ENCODE results near the gene GRK5. TPM values are rescaled to one million over a fixed set of nuclear protein-coding genes. Genes with fewer than 3 reads are reported as not detected.
A peak's percentile ranks its signal among the peaks of the same experiment; 100 is the strongest.

Gene GRK5
- total RNA-seq, 1 experiment from 2014 or later, result 29.0 TPM

- no peak for TF ChIP-seq TCF7L2 (IDR thresholded peaks at IDR 0.05; ENCODE audit: low read depth, low read length)
- TF ChIP-seq REST (IDR thresholded peaks at IDR 0.05; ENCODE audit: insufficient read depth in 1 of 2, low read depth in 2 of 2, low read length in 1 of 2), result no peak
- no peak for TF ChIP-seq CTCF (IDR thresholded peaks at IDR 0.05)
- no peak for TF ChIP-seq SIN3A (IDR thresholded peaks at IDR 0.05; ENCODE audit: borderline replicate concordance, insufficient read depth, low read depth, low read length)
- Histone ChIP-seq H3K36me3 (ENCODE audit: control insufficient read depth, insufficient read depth, low read length) (no peaks in the 10 kb centered on the region), H3K27me3 (ENCODE audit: control insufficient read depth, insufficient read depth, low read length) (no peaks in the 10 kb centered on the region), H3K4me1 (ENCODE audit: control insufficient read depth, insufficient read depth, low read length) (peaks cover 68% of the 10 kb centered on the region), H3K4me3 (ENCODE audit: low read depth in 2 of 2, low read length in 2 of 2) (no peak overlapping the region), H3K9me3 (ENCODE audit: control insufficient read depth, insufficient read depth, low read depth, low read length) (no peaks in the 10 kb centered on the region), H3K27ac (ENCODE audit: low read length) (peak overlapping the region; percentile 87)
- in situ Hi-C loops (cut with HindIII; ENCODE audit: low pct_unique_long_range_greater_than_20kb, low sequenced_read_pairs), result no loop called here
- DNase-seq (ENCODE audit: low read depth, low spot score), result no peak
- intact Hi-C loops (cut with micrococcal nuclease; ENCODE audit: unreplicated experiment), result no loop called here
- CTCF ChIA-PET, result no interaction called here
- no TSS peak for BruUV-seq (replicated peaks)
- POLR2A ChIA-PET, result interaction anchor here (0.6 kb wide), 1 partner anchor 477 kb away, joined by 3 read pairs; the partner anchor contains the start of gene INPP5F
- ATAC-seq, result no peak
Measured at GRCh38 chr10:119248681-119249080, 41.3 kb downstream of the GRK5 start.

GRCh38 chr10:119250641-119251314 is 43.4 kb downstream of the GRK5 start:
- intact Hi-C loops (cut with micrococcal nuclease; ENCODE audit: unreplicated experiment), result loop anchor here (5.0 kb wide), 1 partner anchor 43 kb away; the partner anchor contains the start of gene GRK5
- CTCF ChIA-PET, result interaction anchor here (0.6 to 1.8 kb wide), 3 partner anchors 14 to 41 kb away, joined by 3 to 8 read pairs (median 3); no protein-coding TSS in a partner anchor

GRCh38 chr10:119251315-119251708 is 43.9 kb downstream of the GRK5 start:
- in situ Hi-C loops (cut with HindIII; ENCODE audit: low pct_unique_long_range_greater_than_20kb, low sequenced_read_pairs) (no loop called here), intact Hi-C loops (cut with micrococcal nuclease; ENCODE audit: unreplicated experiment) (loop anchor here (5.0 kb wide), 1 partner anchor 44 kb away; the partner anchor contains the start of gene GRK5)
- no peaks in the 10 kb centered on the region for H3K9me3 ChIP-seq (ENCODE audit: control insufficient read depth, insufficient read depth, low read depth, low read length)
- no peaks in the 10 kb centered on the region for H3K36me3 ChIP-seq (ENCODE audit: control insufficient read depth, insufficient read depth, low read length)
- peak overlapping the region; percentile 93 for H3K27ac ChIP-seq (ENCODE audit: low read length)
- no peak for DNase-seq (ENCODE audit: low read depth, low spot score)
- BruUV-seq (replicated peaks), result no TSS peak
- no peak for ATAC-seq
- peaks cover 85% of the 10 kb centered on the region for H3K4me1 ChIP-seq (ENCODE audit: control insufficient read depth, insufficient read depth, low read length)
- no peaks in the 10 kb centered on the region for H3K27me3 ChIP-seq (ENCODE audit: control insufficient read depth, insufficient read depth, low read length)
- CTCF ChIA-PET, result interaction anchor here (0.9 to 1.8 kb wide), 4 partner anchors 13 to 168 kb away, joined by 3 to 8 read pairs (median 4); no protein-coding TSS in a partner anchor
- POLR2A ChIA-PET, result no interaction called here
- H3K4me3 ChIP-seq (ENCODE audit: low read depth in 2 of 2, low read length in 2 of 2), result peak overlapping the region in 1 of 2 experiments; percentile 12; a peak in 2 of 4 replicates
- TF ChIP-seq REST (IDR thresholded peaks at IDR 0.05; ENCODE audit: insufficient read depth in 1 of 2, low read depth in 2 of 2, low read length in 1 of 2) (no peak), CTCF (IDR thresholded peaks at IDR 0.05) (no peak), POLR2AphosphoS5 (IDR thresholded peaks at IDR 0.05; ENCODE audit: low read depth, low read length) (no peak), SIN3A (IDR thresholded peaks at IDR 0.05; ENCODE audit: borderline replicate concordance, insufficient read depth, low read depth, low read length) (no peak), TCF7L2 (IDR thresholded peaks at IDR 0.05; ENCODE audit: low read depth, low read length) (no peak)

More at GRCh38 chr10:119250641-119251314, 43.4 kb downstream of the GRK5 start:
- no TSS peak for BruUV-seq (replicated peaks)
- no peaks in the 10 kb centered on the region for H3K27me3 ChIP-seq (ENCODE audit: control insufficient read depth, insufficient read depth, low read length)
- H3K27ac ChIP-seq (ENCODE audit: low read length), result peak overlapping the region; percentile 93
- in situ Hi-C loops (cut with HindIII; ENCODE audit: low pct_unique_long_range_greater_than_20kb, low sequenced_read_pairs), result no loop called here
- ATAC-seq (peak; percentile 45), DNase-seq (ENCODE audit: low read depth, low spot score) (peak; percentile 94)
- H3K4me1 ChIP-seq (ENCODE audit: control insufficient read depth, insufficient read depth, low read length), result peaks cover 86% of the 10 kb centered on the region
- no peaks in the 10 kb centered on the region for H3K36me3 ChIP-seq (ENCODE audit: control insufficient read depth, insufficient read depth, low read length)
- H3K9me3 ChIP-seq (ENCODE audit: control insufficient read depth, insufficient read depth, low read depth, low read length), result no peaks in the 10 kb centered on the region
- POLR2A ChIA-PET, result no interaction called here
- 0 out of 2 replicates have a peak, but pooled peaks have one; percentile 1 for TF ChIP-seq TCF7L2 (IDR thresholded peaks at IDR 0.05; ENCODE audit: low read depth, low read length)
- no peak for TF ChIP-seq POLR2AphosphoS5 (IDR thresholded peaks at IDR 0.05; ENCODE audit: low read depth, low read length)
- peak overlapping the region in 1 of 2 experiments; percentile 12; a peak in 2 of 4 replicates for H3K4me3 ChIP-seq (ENCODE audit: low read depth in 2 of 2, low read length in 2 of 2)

Data from Panc1 (cell line).